GM12891 (cell line): ENCODE data around the gene COPZ1.
A peak's percentile ranks its signal among the peaks of the same experiment; 100 is the strongest.

Experiments
- PAX5 ChIP-seq: IDR thresholded peaks from 2 replicates; pipeline ENCODE4 v1.6.1; 2011; ENCODE audit warnings: low read length, moderate library complexity, mild to moderate bottlenecking; ENCODE audit not compliant: insufficient read depth, severe bottlenecking
- POLR2A ChIP-seq: IDR thresholded peaks from 2 replicates; pipeline ENCODE4 v1.6.1; 2011; ENCODE audit warnings: low read depth, low read length, control low read depth
- POLR2AphosphoS5 ChIP-seq: IDR thresholded peaks from 2 replicates; pipeline ENCODE4 v1.6.1; 2011; ENCODE audit warnings: low read depth, low read length, control low read depth
- SPI1 ChIP-seq: IDR thresholded peaks from 2 replicates; pipeline ENCODE4 v1.6.1; 2011; ENCODE audit warnings: low read depth, low read length, control low read depth
- TAF1 ChIP-seq: IDR thresholded peaks from 2 replicates; pipeline ENCODE4 v1.6.1; 2011; ENCODE audit warnings: low read depth, low read length, control low read depth

- TF ChIP-seq POLR2AphosphoS5 (no peak), POLR2A (no peak), TAF1 (no peak), PAX5 (no peak), SPI1 (0 out of 2 replicates have a peak, but pooled peaks have one; percentile 2)
Observed at GRCh38 chr12:54379398-54380201, 54.7 kb downstream of the COPZ1 start.
